NCI-H524 treated with DMSO at 0.1 percent for 48 hours (cell line): ENCODE results near the gene PIGZ.
A peak's percentile ranks its signal among the peaks of the same experiment; 100 is the strongest.

Experiments used
- DNase-seq: peaks from one replicate; lab custom pipeline; 2025; lab: John Stamatoyannopoulos, UW

Gene PIGZ

GRCh38 chr3:196948442-196949284 lies 20.0 kb downstream of the PIGZ start:
- DNase-seq, result peak; percentile 67

- no peak for DNase-seq
These were observed 20.7 kb downstream of the PIGZ start for GRCh38 chr3:196947860-196948441.

DNA sequence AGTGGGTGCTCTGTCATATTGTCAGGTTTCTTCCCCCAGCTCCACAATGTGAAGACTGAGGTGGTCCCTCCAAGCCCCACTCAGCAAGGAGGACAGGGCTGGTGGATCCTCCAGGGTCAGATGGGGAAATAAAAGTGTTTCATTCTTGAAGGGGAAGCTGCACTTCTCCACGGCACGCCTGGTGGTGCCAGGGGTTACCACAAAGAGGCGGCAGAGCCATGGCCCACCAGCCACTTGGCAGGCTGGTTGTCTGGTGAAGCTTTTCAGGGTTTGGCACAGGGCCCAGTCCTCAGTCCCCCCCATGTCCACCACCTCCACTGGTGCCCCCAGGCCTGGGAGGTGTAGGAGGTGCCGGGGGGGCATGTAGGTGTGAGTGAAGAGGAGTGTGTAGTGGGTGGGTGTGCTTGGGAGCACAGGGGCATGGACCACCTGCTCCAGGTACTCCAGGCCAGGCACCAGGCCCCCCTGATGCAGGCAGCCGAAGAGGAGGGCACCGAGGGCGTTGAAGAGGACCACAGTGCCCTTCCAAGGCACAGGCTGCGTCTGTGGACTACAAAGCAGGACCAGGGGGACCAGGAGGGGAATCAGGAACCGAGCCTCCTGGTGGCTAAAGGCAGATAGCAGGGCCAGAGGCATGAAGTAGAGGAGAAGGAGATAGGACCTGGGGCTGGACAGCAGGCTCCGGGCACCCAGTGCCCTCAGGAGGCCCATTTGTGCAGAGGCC lies 21.3 kb downstream of the PIGZ start:
- DNase-seq, result no peak

GRCh38 chr3:196944037-196944790 lies 24.4 kb downstream of the PIGZ start:
- peak; percentile 68 for DNase-seq

GRCh38 chr3:196942915-196943277 lies 25.7 kb downstream of the PIGZ start:
- no peak for DNase-seq

- DNase-seq, result peak; percentile 88
These were observed 26.3 kb downstream of the PIGZ start, which contains the start of gene NCBP2 for GRCh38 chr3:196942226-196942914. TSS of gene NCBP2 (minus strand) at chr3:196942528. CDS start at chr3:196942503, 25 bp downstream.

DNA sequence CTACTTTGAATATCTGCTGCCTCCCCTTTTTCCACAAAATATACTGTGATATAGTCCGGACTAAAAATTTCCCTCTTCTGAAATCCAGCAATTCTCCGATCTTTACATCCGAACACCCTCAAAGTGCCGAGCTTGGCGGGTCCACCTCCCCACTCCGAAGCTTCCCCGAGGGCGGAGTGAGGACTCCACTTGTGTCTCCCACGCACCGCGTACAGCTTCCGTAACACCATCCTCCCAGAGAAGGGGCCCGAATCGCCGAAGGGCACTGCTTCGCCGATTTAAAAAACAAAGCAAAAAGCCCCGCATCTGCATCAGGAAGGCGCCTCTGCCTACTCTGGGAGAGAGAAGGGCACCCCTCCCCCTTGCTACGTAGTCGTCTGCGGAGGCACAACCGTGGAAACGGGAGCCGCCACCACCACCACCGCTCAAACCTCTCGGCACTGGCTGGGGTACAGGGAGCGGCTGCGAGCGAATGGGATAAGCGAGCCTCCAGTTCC lies 26.9 kb downstream of the PIGZ start:
- no peak for DNase-seq

GRCh38 chr3:196938576-196938975 lies 30.1 kb downstream of the PIGZ start:
- no peak for DNase-seq

GRCh38 chr3:196938124-196938523 lies 30.5 kb downstream of the PIGZ start:
- DNase-seq, result no peak

GRCh38 chr3:196936288-196936687 lies 32.3 kb downstream of the PIGZ start:
- no peak for DNase-seq

DNA sequence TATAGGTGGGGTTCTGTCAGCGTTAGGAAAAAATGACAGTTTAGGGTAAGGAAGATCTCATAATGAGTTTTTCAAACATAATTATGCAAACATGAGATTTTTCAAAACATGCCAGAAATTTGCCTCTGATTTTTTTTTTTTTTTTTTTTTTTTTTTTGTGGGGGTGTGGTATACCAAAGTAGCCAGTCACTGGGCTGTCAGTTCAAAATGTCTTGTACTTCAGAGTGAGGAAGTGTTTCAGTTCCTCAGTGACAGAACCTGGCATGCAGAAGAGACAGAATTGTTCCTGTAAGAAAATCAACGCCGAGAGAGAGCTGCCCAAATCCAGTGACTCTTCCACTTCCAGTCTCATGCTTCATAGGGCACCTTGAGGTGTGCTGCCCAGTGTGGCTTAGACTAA lies 36.0 kb downstream of the PIGZ start:
- no peak for DNase-seq

DNA sequence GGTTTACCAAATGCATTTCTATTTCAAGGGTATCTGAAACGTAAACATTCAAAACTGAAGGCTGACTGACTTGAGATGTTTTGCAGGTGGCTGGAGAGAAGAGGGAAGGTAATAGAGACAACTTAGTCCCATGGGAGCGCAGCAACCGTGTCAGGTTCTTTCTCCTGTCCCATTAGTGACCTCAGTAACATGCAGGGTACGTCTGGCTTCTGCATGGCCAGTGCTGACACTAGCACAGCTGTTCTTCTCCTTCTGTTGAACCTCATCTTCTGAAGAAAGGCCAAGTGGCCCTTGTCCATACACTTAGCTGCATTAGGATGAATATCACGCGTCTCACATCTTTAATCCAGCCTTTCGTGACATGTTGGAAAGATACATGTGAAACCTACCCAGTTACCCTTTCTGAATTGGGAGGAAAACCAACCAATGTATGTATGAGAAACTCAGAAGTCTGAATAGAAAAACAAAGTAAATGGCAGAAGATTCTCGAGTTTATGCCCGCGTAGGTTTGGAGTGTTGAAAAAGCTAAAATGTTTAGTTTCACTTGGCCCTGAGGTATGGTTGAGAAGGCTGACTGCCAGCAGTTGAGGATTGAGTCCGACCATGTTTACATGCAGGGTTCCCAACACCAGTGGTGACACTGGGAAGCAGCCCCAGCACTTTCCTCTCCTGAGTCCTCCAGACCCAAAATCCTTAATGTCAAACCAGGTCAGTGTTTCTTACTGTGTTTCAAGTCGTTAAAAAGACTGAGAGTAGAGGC lies 36.6 kb downstream of the PIGZ start:
- no peak for DNase-seq

DNA sequence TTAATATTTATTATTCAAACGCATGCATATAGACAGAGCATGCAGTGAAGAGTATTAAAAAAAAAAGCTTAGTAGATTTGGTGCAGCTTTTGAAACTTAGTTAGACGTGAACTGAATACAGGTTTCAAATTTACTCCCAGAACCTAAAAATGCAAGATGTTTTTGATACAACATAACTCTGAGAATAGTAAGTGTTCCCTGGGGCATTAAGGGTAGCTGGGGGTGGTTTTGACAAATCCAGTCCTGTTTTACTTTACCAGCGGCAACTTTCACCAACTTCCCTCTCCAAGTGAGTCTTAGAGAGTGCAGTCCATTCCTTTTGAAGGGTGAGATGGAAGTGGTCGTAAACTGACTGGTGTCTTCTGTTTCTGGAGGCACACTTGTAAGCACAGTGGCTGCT lies 37.5 kb downstream of the PIGZ start:
- no peak for DNase-seq

DNA sequence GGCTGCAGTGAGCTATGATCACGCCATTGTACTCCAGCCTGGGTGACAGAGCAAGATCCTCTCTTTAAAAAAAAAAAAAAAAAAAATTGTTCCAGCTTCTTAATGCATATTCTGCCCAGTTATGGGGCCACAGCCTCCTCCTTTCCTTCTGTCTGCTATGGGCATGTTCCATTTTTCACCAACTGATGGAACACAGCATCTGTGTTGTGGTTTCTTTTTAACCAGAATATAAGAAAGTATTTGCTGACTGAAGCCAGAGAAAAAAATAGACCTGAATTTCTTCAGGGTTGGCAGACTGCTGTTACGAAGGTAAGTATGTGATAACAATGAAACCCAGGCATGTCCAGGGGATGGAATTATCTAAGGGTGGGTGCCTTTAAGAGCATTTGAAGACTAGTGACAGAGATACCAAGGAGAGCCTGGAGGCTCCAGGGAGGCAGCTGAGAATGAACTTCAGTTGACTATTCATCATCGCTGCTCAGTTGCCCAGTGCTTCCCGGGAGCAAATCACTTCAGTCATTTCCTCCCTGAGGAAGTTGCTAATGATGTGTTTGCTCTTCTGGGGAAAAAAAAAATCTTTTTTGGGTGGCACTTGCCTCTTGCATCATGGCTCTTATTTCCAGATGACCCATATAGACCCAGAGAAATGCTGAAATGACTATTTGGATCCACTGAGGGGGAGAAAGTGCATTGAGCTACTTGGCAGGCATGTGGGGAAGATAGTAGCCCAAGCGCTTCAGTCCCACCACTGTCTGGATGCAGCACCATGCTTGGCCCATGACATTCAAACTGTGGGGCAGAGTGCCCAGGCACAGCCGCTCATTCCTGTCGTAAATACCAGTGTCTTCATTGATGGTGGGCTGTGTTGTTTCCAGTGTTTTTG lies 40.8 kb downstream of the PIGZ start:
- DNase-seq, result no peak

DNA sequence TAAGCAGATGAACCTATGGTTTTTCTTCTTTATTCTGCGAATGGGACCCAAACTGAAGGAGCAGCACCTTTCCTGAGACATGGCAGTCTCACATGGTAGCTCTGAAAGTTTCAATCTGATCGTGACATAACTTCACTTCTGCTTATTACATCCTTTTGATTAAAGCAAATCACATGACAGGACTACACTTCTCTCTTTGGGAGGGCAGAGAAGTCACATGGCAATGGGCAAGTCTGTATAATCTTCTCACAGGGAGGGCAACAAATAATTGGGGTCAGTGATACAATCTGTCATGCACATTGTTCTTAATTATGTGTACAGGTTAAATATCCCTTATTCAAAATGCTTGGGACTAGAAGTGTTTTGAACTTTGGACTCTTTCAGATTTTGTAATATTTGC lies 47.9 kb downstream of the PIGZ start:
- no peak for DNase-seq

- DNase-seq, result peak; percentile 15
These were observed 49.7 kb downstream of the PIGZ start for GRCh38 chr3:196918968-196919367.

DNA sequence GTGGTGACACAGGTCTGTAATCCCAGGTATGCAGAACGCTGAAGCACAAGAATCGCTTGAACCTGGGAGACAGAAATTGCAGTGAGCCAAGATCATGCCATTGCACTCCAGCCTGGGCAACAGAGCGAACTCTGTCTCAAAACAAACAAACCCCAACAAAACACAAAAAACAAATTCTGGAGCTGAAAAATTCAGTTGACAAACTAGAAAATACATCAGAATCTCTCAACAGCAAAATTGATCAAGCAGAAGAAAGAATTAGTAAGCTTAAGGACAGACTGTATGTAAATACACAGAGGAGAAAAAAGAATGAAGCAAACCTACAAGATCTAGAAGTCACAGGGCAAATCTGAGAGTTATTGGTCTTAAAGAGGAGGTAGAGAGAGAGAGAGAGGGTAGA lies 51.6 kb downstream of the PIGZ start:
- no peak for DNase-seq

GRCh38 chr3:196916221-196916620 lies 52.4 kb downstream of the PIGZ start:
- no peak for DNase-seq

- no peak for DNase-seq
These were observed 53.3 kb downstream of the PIGZ start for GRCh38 chr3:196915375-196915774.

DNA sequence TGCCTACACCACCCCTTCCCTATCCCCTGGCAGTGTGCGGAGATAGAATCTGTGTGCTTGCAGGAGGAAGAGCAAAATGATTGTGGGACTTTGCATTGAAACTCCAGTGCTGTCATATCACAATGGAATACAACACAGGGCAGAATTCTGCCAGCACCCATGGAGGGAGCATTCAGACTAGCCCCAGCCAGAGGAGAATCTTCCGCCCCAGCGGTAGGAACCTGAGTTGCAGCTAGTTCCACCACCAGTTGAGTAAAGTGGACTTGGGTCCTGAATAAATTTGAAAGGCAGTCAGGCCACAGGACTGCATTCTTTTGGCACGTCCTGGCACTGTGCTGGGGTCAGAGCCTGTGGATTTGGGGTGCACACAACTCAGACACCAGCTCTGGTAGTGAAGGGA lies 53.8 kb downstream of the PIGZ start:
- DNase-seq, result no peak
